Liver (tissue), 9 donors: ENCODE measurements around the gene HTR2B. TPM values are rescaled to one million over a fixed set of nuclear protein-coding genes. Genes with fewer than 3 reads are reported as not detected.

Experiments used
- DNase-seq: peaks from one replicate; pipeline ENCODE4 v3.0.0-alpha.2; 2017; ENCODE audit warnings: low spot score
- H3K27ac ChIP-seq, 2 donors: one replicate each; pipeline ENCODE4 v1.7.0; 2013; ENCODE audit warnings: inconsistent platforms in 2 of 2, low read length in 2 of 2, control low read depth in 1 of 2, low read depth in 1 of 2, mild to moderate bottlenecking in 1 of 2
- H3K27me3 ChIP-seq, 4 donors: one replicate each; pipeline versions ENCODE4 v1.6.1 to v1.7.0; 2013; ENCODE audit warnings: low read length in 3 of 4, inconsistent platforms in 1 of 4, mild to moderate bottlenecking in 1 of 4, moderate library complexity in 1 of 4; ENCODE audit not compliant: control insufficient read depth in 4 of 4, insufficient read depth in 4 of 4
- H3K36me3 ChIP-seq, 4 donors: one replicate each; pipeline versions ENCODE4 v1.6.1 to v1.7.0; 2013; ENCODE audit warnings: low read length in 3 of 4, mild to moderate bottlenecking in 3 of 4, low read depth in 1 of 4, moderate library complexity in 1 of 4; ENCODE audit not compliant: control insufficient read depth in 4 of 4, insufficient read depth in 3 of 4
- H3K4me1 ChIP-seq, 4 donors: one replicate each; pipeline versions ENCODE4 v1.6.1 to v1.7.0; 2013; ENCODE audit warnings: low read length in 3 of 4, mild to moderate bottlenecking in 3 of 4, moderate library complexity in 1 of 4; ENCODE audit not compliant: control insufficient read depth in 4 of 4, insufficient read depth in 4 of 4
- H3K4me3 ChIP-seq, 3 donors: one replicate each; pipeline versions ENCODE4 v1.6.1 to v1.7.0; 2013; ENCODE audit warnings: low read length in 3 of 3, control low read depth in 1 of 3, low read depth in 1 of 3, mild to moderate bottlenecking in 1 of 3
- H3K9ac ChIP-seq, 2 donors: one replicate each; pipeline ENCODE4 v1.7.0; 2013; ENCODE audit warnings: low read length in 2 of 2, mild to moderate bottlenecking in 2 of 2, moderate library complexity in 2 of 2, control low read depth in 1 of 2, low read depth in 1 of 2
- H3K9me3 ChIP-seq, 4 donors: one replicate each; pipeline versions ENCODE4 v1.6.1 to v1.7.0; 2013; ENCODE audit warnings: low read length in 3 of 4; ENCODE audit not compliant: control insufficient read depth in 4 of 4
- CTCF ChIP-seq: fragments of 150-350 bp; IDR thresholded peaks from 2 replicates; pipeline ENCODE4 v1.5.1; 2017; ENCODE audit warnings: improper control_type of control experiment, low read depth, low read length; ENCODE audit not compliant: missing input control
- EGR1 ChIP-seq, 2 donors: IDR thresholded peaks; 2 replicates each; pipeline ENCODE4 v1.6.1; 2016 to 2018; ENCODE audit warnings: antibody characterized with exemption in 2 of 2, low read depth in 2 of 2
- FOXA1 ChIP-seq: IDR thresholded peaks from 2 replicates; pipeline ENCODE4 v1.6.1; 2016; ENCODE audit warnings: antibody characterized with exemption
- FOXA2 ChIP-seq: IDR thresholded peaks from 2 replicates; pipeline ENCODE4 v1.6.1; 2016; ENCODE audit warnings: antibody characterized with exemption
- HNF4A ChIP-seq, 2 donors: conservative IDR thresholded peaks; 2 replicates each; pipeline ENCODE4 v1.6.1; 2016; ENCODE audit warnings: antibody characterized with exemption in 2 of 2, mild to moderate bottlenecking in 2 of 2
- HNF4G ChIP-seq: IDR thresholded peaks from 2 replicates; pipeline ENCODE4 v1.6.1; 2016; ENCODE audit warnings: antibody characterized with exemption
- JUND ChIP-seq, 2 donors: IDR thresholded peaks; 2 replicates each; pipeline ENCODE4 v1.6.1; 2016; ENCODE audit warnings: antibody characterized with exemption in 2 of 2
- MAX ChIP-seq: IDR thresholded peaks from 2 replicates; pipeline ENCODE4 v1.6.1; 2016; ENCODE audit warnings: antibody characterized with exemption
- NR2F2 ChIP-seq: IDR thresholded peaks from 2 replicates; pipeline ENCODE4 v1.6.1; 2016; ENCODE audit warnings: antibody characterized with exemption
- RAD21 ChIP-seq, 2 donors: IDR thresholded peaks; 2 replicates each; pipeline ENCODE4 v1.6.1; 2016; ENCODE audit warnings: antibody characterized with exemption in 2 of 2, mild to moderate bottlenecking in 2 of 2
- REST ChIP-seq: IDR thresholded peaks from 2 replicates; pipeline ENCODE4 v1.6.1; 2016; ENCODE audit warnings: antibody characterized with exemption, mild to moderate bottlenecking
- RXRA ChIP-seq, 2 donors: IDR thresholded peaks; 2 replicates each; pipeline ENCODE4 v1.6.1; 2017 to 2018; ENCODE audit warnings: antibody characterized with exemption in 2 of 2, mild to moderate bottlenecking in 1 of 2
- TAF1 ChIP-seq: conservative IDR thresholded peaks from 2 replicates; pipeline ENCODE4 v1.6.1; 2016; ENCODE audit warnings: antibody characterized with exemption, mild to moderate bottlenecking
- YY1 ChIP-seq: IDR thresholded peaks from 2 replicates; pipeline ENCODE4 v1.6.1; 2016; ENCODE audit warnings: antibody characterized with exemption, mild to moderate bottlenecking
- WGBS: extraction: QIAGEN DNeasy Blood & Tissue Kit; methylation state at CpG from one replicate; pipeline ENCODE4 v1.1.7; 2013; 5-methylcytosine and 5-hydroxymethylcytosine counted together
- polyA plus RNA-seq, 2 donors: library from polyadenylated mRNA; stranded (reverse) in 1 of 2; unstranded in 1 of 2; fragments of 200-250 nt in 1 of 2; fragments of >200 nt in 1 of 2; fragmentation: Nextera tagmentation in 1 of 2; extraction: Ambion mirVana in 1 of 2; gene quantifications; one replicate each; pipeline versions ENCODE4 v1.2.1 to v1.2.3, GENCODE V29; 2013 to 2015
- total RNA-seq, 2 donors: library from RNA; depleted of rRNA; stranded (reverse); fragments of >200 nt; gene quantifications; one replicate each; pipeline ENCODE4 v1.2.3, GENCODE V29; 2014
- TF ChIP-seq, protein P1 (sequence below): IDR thresholded peaks from 2 replicates; pipeline ENCODE4 v1.6.1; 2016; ENCODE audit warnings: antibody characterized with exemption
- TF ChIP-seq, protein P2 (sequence below): IDR thresholded peaks from 2 replicates; pipeline ENCODE4 v1.6.1; 2016; ENCODE audit warnings: antibody characterized with exemption
- donor health status: healthy.
- donor health status: healthy.
- donor health status: healthy.
- donor health status: healthy.
- donor health status: healthy.

Gene HTR2B
- total and polyA plus RNA-seq, 4 donors: 0.09 to 1.0 (median 0.63) TPM

GRCh38 chr2:231127480-231127879, 2.6 kb upstream of the HTR2B start:
- Histone ChIP-seq H3K4me3 (no peak overlapping the region), H3K27me3 (no peaks in the 10 kb centered on the region), H3K9me3 (no peaks in the 10 kb centered on the region), H3K27ac (no peak overlapping the region), H3K4me1 (peaks cover 7 to 35% (median 20%) of the 10 kb centered on the region in 4 donors), H3K36me3 (no peaks in the 10 kb centered on the region), H3K9ac (no peak overlapping the region)
- no peak for TF ChIP-seq MAX
- DNase-seq: no peak
- 96% methylated on average over 9 of the region's 9 CpGs for whole genome bisulfite sequencing

DNA sequence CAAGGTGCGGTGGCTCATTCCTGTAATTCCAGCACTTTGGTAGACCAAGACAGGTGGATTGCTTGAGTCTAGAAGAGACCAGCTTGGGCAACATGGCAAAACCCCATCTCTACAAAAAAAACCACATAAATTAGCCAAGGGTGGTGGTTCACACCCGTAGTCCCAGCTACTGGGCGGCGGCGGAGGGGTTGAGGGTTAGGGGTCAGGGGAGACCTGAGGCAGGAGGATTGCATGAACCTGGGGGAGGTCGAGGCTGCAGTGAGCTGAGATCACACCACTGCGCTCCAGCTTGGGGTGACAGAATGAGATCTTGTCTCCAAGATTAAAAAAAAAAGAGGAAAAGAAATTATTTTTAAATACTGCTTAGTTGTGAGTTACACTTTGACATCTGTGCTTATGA, 1.3 kb upstream of the HTR2B start:
- peaks cover 4 to 33% (median 16%) of the 10 kb centered on the region in 4 donors for H3K4me1 ChIP-seq
- H3K27me3 ChIP-seq: no peaks in the 10 kb centered on the region
- TF ChIP-seq HNF4A (conservative IDR thresholded peaks at IDR 0.05) (no peak), REST (no peak), JUND (IDR thresholded peaks at IDR 0.05) (no peak), CTCF (no peak)
- TF ChIP-seq, protein P1, sequence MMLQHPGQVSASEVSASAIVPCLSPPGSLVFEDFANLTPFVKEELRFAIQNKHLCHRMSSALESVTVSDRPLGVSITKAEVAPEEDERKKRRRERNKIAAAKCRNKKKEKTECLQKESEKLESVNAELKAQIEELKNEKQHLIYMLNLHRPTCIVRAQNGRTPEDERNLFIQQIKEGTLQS: no peak
- H3K9ac ChIP-seq: no peak overlapping the region
- no peak overlapping the region for H3K27ac ChIP-seq
- H3K36me3 ChIP-seq: no peaks in the 10 kb centered on the region
- H3K9me3 ChIP-seq: no peaks in the 10 kb centered on the region
- DNase-seq: no peak
- H3K4me3 ChIP-seq: no peak overlapping the region
- WGBS: 97% methylated on average over 7 of the region's 7 CpGs

DNA sequence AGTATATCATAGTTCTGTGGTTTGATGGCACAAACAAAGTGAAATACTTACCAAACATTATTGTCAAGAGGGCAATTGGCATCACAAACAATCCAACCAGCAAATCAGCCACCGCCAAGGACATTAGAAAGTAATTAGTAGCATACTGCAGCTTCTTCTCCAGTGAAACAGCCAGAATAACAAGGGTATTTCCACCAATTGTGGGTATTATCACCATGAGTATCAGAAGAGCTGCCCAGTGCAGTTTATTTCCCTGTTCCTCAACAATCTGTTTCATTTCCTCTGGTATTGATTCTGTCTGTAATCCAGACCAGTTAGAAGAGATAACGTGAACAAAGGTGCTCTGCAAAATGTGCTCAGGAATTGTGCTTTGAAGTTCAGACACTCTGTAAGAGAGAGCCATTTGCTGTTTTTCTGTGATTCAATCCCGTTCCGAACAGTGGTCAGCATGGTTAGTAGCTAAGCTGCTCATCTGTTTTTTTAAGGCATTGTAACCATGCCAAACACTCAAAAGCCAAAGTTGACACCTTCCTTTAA, 1.4 kb downstream of the HTR2B start:
- peak overlapping the region; percentile 10 to 55 for H3K27ac ChIP-seq
- peak overlapping the region in 2 of 3 donors; percentile 20 to 35 for H3K4me3 ChIP-seq
- no peaks in the 10 kb centered on the region for H3K9me3 ChIP-seq
- H3K9ac ChIP-seq: peak overlapping the region; percentile 32 to 65
- no peaks in the 10 kb centered on the region for H3K36me3 ChIP-seq
- no peaks in the 10 kb centered on the region for H3K27me3 ChIP-seq
- no peak for DNase-seq
- peaks cover 3 to 26% (median 18%) of the 10 kb centered on the region in 4 donors for H3K4me1 ChIP-seq
- WGBS: 17% methylated on average over 4 of the region's 4 CpGs
- TF ChIP-seq RAD21 (IDR thresholded peaks at IDR 0.05): peak in 1 of 2 donors; percentile 18
- no peak for TF ChIP-seq RXRA (IDR thresholded peaks at IDR 0.05)
- no peak for TF ChIP-seq HNF4G
- no peak for TF ChIP-seq REST
- TF ChIP-seq EGR1 (IDR thresholded peaks at IDR 0.05; ENCODE audit: low read depth in 2 of 2): no peak
- no peak for TF ChIP-seq TAF1
- TF ChIP-seq, protein P2, sequence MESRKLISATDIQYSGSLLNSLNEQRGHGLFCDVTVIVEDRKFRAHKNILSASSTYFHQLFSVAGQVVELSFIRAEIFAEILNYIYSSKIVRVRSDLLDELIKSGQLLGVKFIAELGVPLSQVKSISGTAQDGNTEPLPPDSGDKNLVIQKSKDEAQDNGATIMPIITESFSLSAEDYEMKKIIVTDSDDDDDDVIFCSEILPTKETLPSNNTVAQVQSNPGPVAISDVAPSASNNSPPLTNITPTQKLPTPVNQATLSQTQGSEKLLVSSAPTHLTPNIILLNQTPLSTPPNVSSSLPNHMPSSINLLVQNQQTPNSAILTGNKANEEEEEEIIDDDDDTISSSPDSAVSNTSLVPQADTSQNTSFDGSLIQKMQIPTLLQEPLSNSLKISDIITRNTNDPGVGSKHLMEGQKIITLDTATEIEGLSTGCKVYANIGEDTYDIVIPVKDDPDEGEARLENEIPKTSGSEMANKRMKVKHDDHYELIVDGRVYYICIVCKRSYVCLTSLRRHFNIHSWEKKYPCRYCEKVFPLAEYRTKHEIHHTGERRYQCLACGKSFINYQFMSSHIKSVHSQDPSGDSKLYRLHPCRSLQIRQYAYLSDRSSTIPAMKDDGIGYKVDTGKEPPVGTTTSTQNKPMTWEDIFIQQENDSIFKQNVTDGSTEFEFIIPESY: no peak
- TF ChIP-seq JUND (IDR thresholded peaks at IDR 0.05): no peak
- peak; percentile 32 for TF ChIP-seq YY1
- TF ChIP-seq, protein P1: no peak
- TF ChIP-seq HNF4A (conservative IDR thresholded peaks at IDR 0.05): peak in 1 of 2 donors; percentile 15
- TF ChIP-seq NR2F2: no peak
- TF ChIP-seq FOXA1: no peak
- TF ChIP-seq FOXA2: no peak
